ENCODE data around the gene CYP26B1.
"Not testable (repeated sequence)": the region's sequence is repeated elsewhere in the genome, so short reads cannot be mapped to it uniquely, and the experiment has no call there.

Gene CYP26B1

DNA sequence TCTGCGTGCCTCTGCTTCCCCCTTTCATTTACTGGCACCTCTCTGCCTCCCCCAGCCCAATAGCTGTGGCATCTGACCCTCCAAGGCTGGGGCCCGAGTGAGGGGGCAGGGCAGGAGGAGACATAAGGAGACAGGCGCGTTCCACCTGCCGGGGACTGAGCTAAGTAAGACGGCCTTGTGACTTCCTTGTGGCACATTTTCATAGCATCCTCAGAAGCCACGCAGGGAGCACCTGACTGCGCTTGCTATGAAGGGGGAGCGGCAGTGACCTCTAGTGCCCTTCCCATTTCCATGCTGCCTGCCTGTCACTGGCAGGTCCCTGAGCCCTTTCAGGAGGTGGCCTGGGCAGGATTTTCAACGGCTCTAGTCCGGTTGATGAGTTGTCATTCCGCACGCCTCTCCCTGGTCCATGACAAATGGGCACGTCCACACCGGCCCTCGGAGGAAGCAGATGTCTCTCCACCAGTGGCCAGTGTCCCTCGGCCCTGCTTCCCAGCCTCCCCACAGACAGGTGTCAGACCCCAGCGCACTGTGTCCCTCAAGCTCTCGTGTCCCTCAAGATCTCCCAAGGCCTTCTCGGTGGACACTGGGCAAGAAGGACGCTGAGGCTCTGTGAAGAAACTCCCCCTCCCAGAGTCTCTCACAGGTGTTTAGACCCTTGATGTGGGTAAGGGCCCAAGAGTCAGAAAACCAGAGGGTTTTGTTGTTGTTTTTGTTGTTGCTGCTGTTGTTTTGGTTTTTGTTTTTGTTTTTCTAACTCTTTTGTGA is 42.7 kb downstream of the CYP26B1 start:
- no peak for DNase-seq

DNA sequence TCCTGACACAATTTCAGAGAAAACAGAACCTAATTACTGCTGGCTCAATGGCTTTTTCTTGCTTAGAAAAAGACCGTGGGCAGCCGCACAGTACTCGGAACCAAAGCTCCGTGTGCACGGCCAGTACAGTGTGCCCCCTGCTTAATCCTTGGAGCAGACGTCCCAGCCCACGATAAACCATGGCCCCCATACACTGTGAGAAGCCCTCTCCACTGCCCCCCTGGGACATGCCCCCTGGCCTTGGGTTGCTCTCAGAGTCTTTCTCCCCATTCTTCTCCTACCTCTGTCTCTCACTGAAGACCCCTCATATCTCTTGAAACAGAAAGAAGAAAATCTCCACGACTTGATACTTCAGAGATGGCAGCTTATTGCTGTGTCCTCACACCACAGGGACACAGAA is 44.0 kb downstream of the CYP26B1 start:
- DNase-seq: no peak

DNA sequence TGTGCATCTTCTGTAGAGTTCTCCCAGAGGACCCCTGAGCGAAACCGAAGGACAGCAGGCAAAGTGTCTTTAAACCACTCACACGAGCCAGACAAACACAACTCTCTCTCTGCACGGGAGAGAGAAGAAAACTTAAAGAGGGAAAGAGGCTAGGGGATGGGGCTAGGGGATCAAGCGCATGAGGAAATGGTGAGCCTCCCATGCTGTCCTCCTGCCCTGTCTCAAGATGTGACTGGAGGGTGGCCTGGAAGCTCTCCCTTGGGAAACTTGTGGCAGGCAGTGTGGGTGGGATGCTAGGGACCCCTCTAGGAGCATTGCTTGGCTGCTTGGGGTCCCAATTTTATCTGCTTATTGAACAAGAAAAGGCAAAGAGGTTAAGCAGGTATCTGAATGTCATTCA is 44.5 kb downstream of the CYP26B1 start:
- no peak for DNase-seq

- DNase-seq: no peak
These were observed 48.7 kb downstream of the CYP26B1 start for GRCh38 chr2:72098935-72099334.

DNA sequence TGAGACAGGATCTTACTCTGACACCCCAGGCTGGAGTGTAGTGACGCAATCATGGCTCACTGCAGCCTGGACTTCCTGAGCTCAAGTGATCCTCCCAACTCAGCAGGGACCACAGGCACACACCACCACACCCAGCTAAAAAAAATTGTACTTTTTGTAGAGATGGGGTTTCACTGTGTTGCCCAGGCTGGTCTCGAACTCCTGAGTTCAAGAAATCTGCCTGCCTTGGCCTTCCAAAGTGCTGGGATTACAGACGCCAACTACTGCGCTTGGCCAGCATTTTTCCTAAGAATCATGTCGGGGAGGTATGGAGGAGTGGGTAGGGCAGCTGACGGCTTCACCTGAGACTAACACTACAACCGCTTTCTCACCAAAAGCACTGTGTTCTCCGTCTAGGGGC is 50.4 kb downstream of the CYP26B1 start:
- DNase-seq: no peak

- DNase-seq: no peak
These were observed 51.5 kb downstream of the CYP26B1 start for GRCh38 chr2:72096181-72096580.

GRCh38 chr2:72095364-72095763 is 52.3 kb downstream of the CYP26B1 start:
- no peak for DNase-seq

GRCh38 chr2:72094701-72095100 is 53.0 kb downstream of the CYP26B1 start:
- no peak for DNase-seq

DNA sequence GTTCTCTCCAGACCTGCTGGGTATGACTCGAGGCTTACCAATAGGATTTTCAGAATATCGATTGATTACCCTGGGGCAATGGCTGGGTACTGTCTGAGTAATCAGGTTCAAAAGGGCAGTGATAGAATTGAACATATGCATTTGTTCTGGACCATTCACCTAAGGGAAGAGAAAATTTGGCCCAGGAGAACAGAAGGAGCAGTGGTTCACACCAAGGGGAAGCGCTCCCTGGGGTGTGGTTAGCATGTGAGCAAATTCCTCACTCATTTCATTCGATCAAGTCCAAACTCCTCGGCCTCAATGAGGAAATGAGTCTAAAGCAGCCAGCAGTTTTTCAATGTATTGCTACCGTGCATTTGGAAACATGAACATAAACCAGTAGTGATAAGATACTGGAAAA is 55.6 kb downstream of the CYP26B1 start:
- no peak for DNase-seq

DNA sequence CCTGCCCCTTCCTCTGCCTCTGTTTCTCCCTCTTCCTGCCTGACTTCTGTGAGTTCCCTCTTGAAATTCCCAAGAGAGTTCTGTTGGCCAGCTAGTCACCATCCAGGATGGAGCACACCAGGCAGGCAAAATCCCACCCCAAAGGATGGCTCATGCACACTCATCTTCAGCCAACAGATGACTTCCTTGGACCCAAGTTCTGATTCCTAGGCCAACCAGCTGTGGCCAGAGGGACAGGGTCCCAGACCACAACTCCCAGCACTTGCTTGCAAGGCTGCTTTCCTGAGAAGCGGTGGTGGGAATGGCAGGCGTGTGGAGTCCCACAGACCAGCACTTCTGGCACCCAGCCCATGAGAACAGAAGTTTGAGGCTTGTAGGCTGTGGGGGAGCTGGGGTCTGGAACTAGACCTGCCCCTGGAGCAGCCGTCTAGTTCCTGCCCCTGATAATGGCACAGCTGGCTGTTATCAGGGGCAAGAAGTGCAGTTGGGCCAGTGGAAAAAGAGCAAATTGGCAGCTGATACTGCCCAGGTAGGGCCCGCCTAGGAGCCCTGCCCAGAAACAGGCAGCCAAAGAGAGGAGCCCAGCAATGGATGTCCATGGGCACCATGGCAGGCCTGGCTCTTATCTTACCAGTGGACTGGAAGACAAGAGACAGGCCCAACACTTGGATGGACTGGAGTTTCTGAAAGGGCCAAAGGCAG is 56.7 kb downstream of the CYP26B1 start:
- no peak for DNase-seq

GRCh38 chr2:72090271-72090720 is 57.4 kb downstream of the CYP26B1 start:
- no peak for DNase-seq

DNA sequence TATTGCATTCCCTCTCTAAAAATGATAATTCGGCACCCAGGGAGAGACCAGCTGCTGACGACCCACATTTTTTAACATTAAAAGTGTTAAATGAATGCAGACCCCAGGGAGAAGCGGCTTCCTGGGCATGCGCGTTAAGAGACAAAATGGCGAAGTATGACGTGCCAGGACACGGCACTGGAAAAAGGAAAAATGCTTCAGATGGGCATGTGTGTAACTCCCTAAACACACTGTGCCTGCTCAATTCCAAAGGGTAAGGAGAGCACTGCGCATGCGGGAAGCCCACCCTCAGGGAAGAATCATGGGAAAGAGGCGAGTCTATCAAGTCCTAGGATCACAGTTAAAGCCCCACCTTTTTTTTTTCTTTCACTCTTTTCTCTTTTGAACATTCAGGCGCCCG is 58.1 kb downstream of the CYP26B1 start:
- DNase-seq: no peak

GRCh38 chr2:72089028-72089427 is 58.6 kb downstream of the CYP26B1 start:
- DNase-seq: no peak

DNA sequence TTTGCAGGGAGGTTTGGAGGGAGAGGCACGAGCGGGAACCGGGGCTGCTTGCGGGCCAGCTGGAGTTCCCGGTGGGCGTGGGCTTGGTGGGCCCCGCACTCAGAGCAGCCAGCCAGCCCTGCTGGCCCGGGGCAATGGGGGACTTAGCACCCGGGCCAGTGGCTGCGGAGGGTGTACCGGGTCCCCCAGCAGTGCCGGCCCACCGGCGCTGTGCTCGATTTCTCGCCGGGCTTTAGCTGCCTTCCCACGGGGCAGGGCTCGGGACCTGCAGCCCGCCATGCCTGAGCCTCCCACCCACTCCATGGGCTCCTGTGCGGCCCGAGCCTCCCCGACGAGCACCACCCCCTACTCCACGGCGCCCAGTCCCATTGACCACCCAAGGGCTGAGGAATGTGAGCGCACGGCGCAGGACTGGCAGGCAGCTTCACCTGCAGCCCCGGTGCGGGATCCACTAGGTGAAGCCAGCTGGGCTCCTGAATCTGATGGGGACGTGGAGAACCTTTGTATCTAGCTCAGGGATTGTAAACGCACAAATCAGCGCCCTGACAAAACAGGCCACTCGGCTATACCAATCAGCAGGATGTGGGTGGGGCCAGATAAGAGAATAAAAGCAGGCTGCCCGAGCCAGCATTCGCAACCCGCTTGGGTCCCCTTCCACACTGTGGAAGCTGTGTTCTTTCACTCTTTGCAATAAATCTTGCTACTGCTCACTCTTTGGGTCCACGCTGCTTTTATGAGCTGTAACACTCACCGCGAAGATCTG is 60.6 kb downstream of the CYP26B1 start:
- not testable (repeated sequence) for DNase-seq

DNA sequence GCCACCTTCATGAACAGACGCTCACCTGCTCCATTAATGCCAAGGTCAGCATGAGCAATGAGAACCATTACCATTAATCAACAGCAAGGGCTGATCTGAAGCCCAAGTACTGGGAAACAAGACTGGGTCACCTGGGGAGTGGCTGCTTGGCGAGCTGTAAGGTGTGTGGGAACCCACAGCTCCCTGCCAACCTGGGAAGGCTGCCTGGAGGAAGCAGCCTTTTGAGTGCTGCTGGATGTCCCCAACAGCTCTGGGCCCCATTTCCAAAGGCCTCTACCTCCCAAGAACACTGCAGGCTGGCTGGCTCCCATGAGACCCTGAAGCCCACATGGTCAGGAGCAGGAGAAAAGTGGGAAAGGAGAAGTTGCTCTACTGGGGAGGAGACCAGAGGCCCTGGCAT is 62.1 kb downstream of the CYP26B1 start:
- DNase-seq: no peak

- no peak for DNase-seq
These were observed 62.6 kb downstream of the CYP26B1 start for GRCh38 chr2:72085036-72085435.

DNA sequence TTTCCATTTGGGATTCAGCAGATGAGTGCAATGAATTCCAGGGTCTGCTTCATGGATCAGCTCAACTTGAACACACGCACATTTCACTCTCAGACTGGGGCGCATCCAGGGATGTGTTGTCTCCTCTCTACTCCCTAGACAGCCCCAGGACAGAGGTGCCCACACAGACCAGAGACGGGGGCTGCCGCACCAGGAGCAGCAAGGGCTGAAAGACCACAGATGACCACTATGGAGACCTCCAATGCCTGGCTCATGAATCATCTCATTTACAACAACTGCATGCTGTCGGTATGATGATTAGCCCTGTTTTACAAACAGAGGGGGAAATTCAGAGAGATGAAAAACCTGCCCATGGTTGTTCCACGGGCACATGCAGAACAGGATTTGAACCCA is 63.1 kb downstream of the CYP26B1 start:
- DNase-seq: no peak

- no peak for DNase-seq
These were observed 63.7 kb downstream of the CYP26B1 start for GRCh38 chr2:72083751-72084583.

DNA sequence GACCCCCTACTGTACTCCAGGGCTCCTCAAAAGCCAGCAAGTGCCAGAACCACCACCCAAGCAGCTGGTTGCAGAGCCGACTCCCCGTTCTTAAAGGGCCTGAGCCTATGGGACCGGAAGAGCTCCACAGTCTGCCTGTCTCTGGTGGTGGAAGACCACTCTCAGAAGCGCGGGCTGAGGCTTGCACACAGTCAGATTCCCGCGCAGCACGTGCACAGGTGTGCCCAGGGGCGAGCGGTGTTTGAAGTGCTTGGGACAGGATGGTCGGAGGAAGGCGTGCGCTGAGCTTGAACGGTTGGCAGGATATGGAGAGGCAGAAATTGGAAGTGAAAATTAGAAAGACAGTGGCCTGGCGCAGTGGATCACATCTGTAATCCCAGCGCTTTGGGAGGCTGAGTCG is 64.8 kb downstream of the CYP26B1 start:
- no peak for DNase-seq

- no peak for DNase-seq
These were observed 65.6 kb downstream of the CYP26B1 start for GRCh38 chr2:72082021-72082601.

GRCh38 chr2:72081451-72081850 is 66.2 kb downstream of the CYP26B1 start:
- no peak for DNase-seq
